CD4-positive, alpha-beta T cell treated with Interferon alpha-2 for 1 hour (primary cell): Measurements from ENCODE around the gene RER1.

Experiments used
- DNase-seq, 2 donors: peaks; one replicate each; pipeline ENCODE4 v3.0.0-alpha.2; 2020 to 2022

The RER1 gene

GRCh38 chr1:2391041-2391930 lies at the start of gene RER1, which contains the start of gene MORN1:
Gene RER1 (plus strand): TSS chr1:2391841. CDS start chr1:2395791, 3,950 bp downstream.
Gene MORN1 (minus strand): TSS chr1:2391554. CDS start chr1:2391533, 21 bp downstream.
- DNase-seq, result peak; percentile 99

GRCh38 chr1:2342384-2343022 lies 49.1 kb upstream of the RER1 start:
- DNase-seq, result no peak

- no peak for DNase-seq
These were observed 48.4 kb upstream of the RER1 start for GRCh38 chr1:2343023-2343935.

GRCh38 chr1:2344121-2344681 lies 47.4 kb upstream of the RER1 start:
- no peak for DNase-seq

- no peak for DNase-seq
These were observed 46.8 kb upstream of the RER1 start for GRCh38 chr1:2344744-2345296.

- DNase-seq, result no peak
These were observed 46.2 kb upstream of the RER1 start for GRCh38 chr1:2345297-2346075.

GRCh38 chr1:2346691-2347408 lies 44.8 kb upstream of the RER1 start:
- DNase-seq, result no peak

- no peak for DNase-seq
These were observed 44.2 kb upstream of the RER1 start for GRCh38 chr1:2347409-2347785.

- DNase-seq, result no peak
These were observed 43.7 kb upstream of the RER1 start for GRCh38 chr1:2347896-2348295.

- DNase-seq, result no peak
These were observed 43.0 kb upstream of the RER1 start for GRCh38 chr1:2348346-2349325.

- DNase-seq, result no peak
These were observed 41.8 kb upstream of the RER1 start for GRCh38 chr1:2349806-2350205.

- DNase-seq, result no peak
These were observed 41.1 kb upstream of the RER1 start for GRCh38 chr1:2350501-2350900.

GRCh38 chr1:2350911-2351655 lies 40.6 kb upstream of the RER1 start:
- DNase-seq, result no peak

- DNase-seq, result no peak
These were observed 39.9 kb upstream of the RER1 start for GRCh38 chr1:2351723-2352122.

GRCh38 chr1:2352341-2352896 lies 39.2 kb upstream of the RER1 start:
- no peak for DNase-seq

GRCh38 chr1:2352897-2353550 lies 38.6 kb upstream of the RER1 start:
- DNase-seq, result no peak

GRCh38 chr1:2353551-2354438 lies 37.8 kb upstream of the RER1 start:
- DNase-seq, result no peak
